GM23338 (cell line): ENCODE data around the gene L1CAM. TPM values are rescaled to one million over a fixed set of nuclear protein-coding genes. Genes with fewer than 3 reads are reported as not detected.

Source experiments
- ATAC-seq: fragments of 200-7000 bp; cut with Tn5 transposase; 3 replicates; pipeline ENCODE4 v1.9.1; 2020
- DNase-seq: peaks from one replicate; pipeline ENCODE4 v3.0.0-alpha.2; 2015; ENCODE audit warnings: low spot score
- H2AFZ ChIP-seq: fragments of 200-600 bp; sonication (generic); 2 replicates; pipeline ENCODE4 v1.8.0; 2016; ENCODE audit warnings: antibody characterized with exemption, mild to moderate bottlenecking, moderate library complexity
- H3F3A ChIP-seq: fragments of 200-600 bp; sonication (generic); replicated peaks from 2 replicates; pipeline ENCODE4 v1.8.0; 2017; ENCODE audit warnings: antibody characterized with exemption, mixed run types, low read depth
- H3K27ac ChIP-seq: fragments of 200-600 bp; sonication (generic); 2 replicates; pipeline ENCODE4 v1.6.1; 2016; ENCODE audit warnings: low read depth
- H3K27me3 ChIP-seq: fragments of 200-600 bp; sonication (generic); 2 replicates; pipeline ENCODE4 v1.8.0; 2016; ENCODE audit warnings: mild to moderate bottlenecking, mixed run types, moderate library complexity; ENCODE audit not compliant: insufficient read depth
- H3K36me3 ChIP-seq: fragments of 200-600 bp; sonication (generic); 2 replicates; pipeline ENCODE4 v1.8.0; 2016; ENCODE audit warnings: mild to moderate bottlenecking; ENCODE audit not compliant: insufficient read depth
- H3K4me1 ChIP-seq: fragments of 200-600 bp; sonication (generic); 2 replicates; pipeline ENCODE4 v1.8.0; 2016; ENCODE audit warnings: mild to moderate bottlenecking, moderate library complexity; ENCODE audit not compliant: insufficient read depth
- H3K4me2 ChIP-seq: fragments of 200-600 bp; sonication (generic); 2 replicates; pipeline ENCODE4 v1.7.1; 2017; ENCODE audit warnings: mixed run types
- H3K4me3 ChIP-seq: fragments of 200-600 bp; sonication (generic); 2 replicates; pipeline ENCODE4 v1.6.1; 2016; ENCODE audit warnings: mixed run types
- H3K79me2 ChIP-seq: fragments of 200-600 bp; sonication (generic); replicated peaks from 2 replicates; pipeline ENCODE4 v1.8.0; 2017; ENCODE audit warnings: mild to moderate bottlenecking; ENCODE audit not compliant: insufficient read depth
- H3K9me2 ChIP-seq: fragments of 200-600 bp; sonication (generic); 2 replicates; pipeline ENCODE4 v1.8.0; 2017; ENCODE audit not compliant: insufficient read depth
- H4K20me1 ChIP-seq: fragments of 200-600 bp; sonication (generic); replicated peaks from 2 replicates; pipeline ENCODE4 v1.8.0; 2017; ENCODE audit warnings: mild to moderate bottlenecking; ENCODE audit not compliant: insufficient read depth
- H3K27ac Mint-ChIP-seq: 2 replicates; pipeline ENCODE4 v1.8.0; 2020; ENCODE audit warnings: inconsistent platforms, mild to moderate bottlenecking, moderate library complexity, mixed read lengths
- H3K27me3 Mint-ChIP-seq: 3 replicates; pipeline ENCODE4 v1.8.0; 2022; ENCODE audit warnings: low read depth, mild to moderate bottlenecking, moderate library complexity, mixed read lengths, inconsistent platforms; ENCODE audit not compliant: insufficient read depth, poor library complexity
- H3K36me3 Mint-ChIP-seq: 3 replicates; pipeline ENCODE4 v1.8.0; 2021; ENCODE audit warnings: low read depth, mild to moderate bottlenecking, inconsistent platforms, moderate library complexity, mixed read lengths
- H3K4me1 Mint-ChIP-seq: 3 replicates; pipeline ENCODE4 v1.8.0; 2020; ENCODE audit warnings: mild to moderate bottlenecking, inconsistent platforms, mixed read lengths
- H3K4me3 Mint-ChIP-seq: 3 replicates; pipeline ENCODE4 v1.8.0; 2021; ENCODE audit warnings: moderate library complexity, mild to moderate bottlenecking, inconsistent platforms, mixed read lengths
- H3K9me3 Mint-ChIP-seq: 3 replicates; pipeline ENCODE4 v1.8.0; 2020; ENCODE audit warnings: moderate library complexity, mild to moderate bottlenecking, inconsistent platforms, mixed read lengths
- EZH2 ChIP-seq: fragments of 200-600 bp; sonication (generic); IDR thresholded peaks from one replicate; pipeline ENCODE4 v1.8.0; 2017; ENCODE audit warnings: antibody characterized with exemption, mild to moderate bottlenecking, low read depth; ENCODE audit not compliant: unreplicated experiment
- EZH2phosphoT487 ChIP-seq: fragments of 200-600 bp; sonication (generic); IDR thresholded peaks from one replicate; pipeline ENCODE4 v1.8.1; 2018; ENCODE audit warnings: antibody characterized with exemption; ENCODE audit not compliant: unreplicated experiment
- JUNB ChIP-seq: IDR thresholded peaks from one replicate; pipeline ENCODE4 v1.6.1; 2016; ENCODE audit warnings: antibody characterized with exemption; ENCODE audit not compliant: unreplicated experiment
- NANOG ChIP-seq: IDR thresholded peaks from 2 replicates; pipeline ENCODE4 v1.6.1; 2016; ENCODE audit warnings: antibody characterized with exemption, borderline replicate concordance
- POLR2AphosphoS5 ChIP-seq: IDR thresholded peaks from 2 replicates; pipeline ENCODE4 v1.6.1; 2016; ENCODE audit warnings: antibody characterized with exemption, low read depth
- ZNF114 ChIP-seq: fragments of 250-450 bp; sonication (Bioruptor Pico); IDR thresholded peaks from 2 replicates; pipeline ENCODE4 v1.5.0; 2020; ENCODE audit warnings: mild to moderate bottlenecking, moderate library complexity
- ZNF331 ChIP-seq: fragments of 250-450 bp; sonication (Bioruptor Pico); IDR thresholded peaks from 2 replicates; pipeline ENCODE4 v1.5.0; 2020; ENCODE audit warnings: low read depth, mild to moderate bottlenecking, moderate library complexity
- polyA plus RNA-seq: library from polyadenylated mRNA; unstranded; fragments of >200 nt; fragmentation: Nextera tagmentation; extraction: Ambion mirVana; gene quantifications from 2 replicates; pipeline ENCODE4 v1.2.1, GENCODE V29; 2016
- total RNA-seq: library from RNA; depleted of rRNA; stranded (reverse); fragments of >200 nt; shearing (Covaris generic); gene quantifications from 2 replicates; pipeline ENCODE4 v1.2.3, GENCODE V29; 2014
- TF ChIP-seq, protein P1 (sequence below), 2 experiments: fragments of 200-600 bp in 1 of 2; sonication (generic) in 1 of 2; conservative IDR thresholded peaks; 2 replicates each; pipeline versions ENCODE4 v1.5.1 to v1.6.1; 2016 to 2017; ENCODE audit warnings: antibody characterized with exemption in 2 of 2, low read depth in 2 of 2, mild to moderate bottlenecking in 2 of 2, moderate library complexity in 1 of 2
- TF ChIP-seq, protein P2 (sequence below): fragments of 250-450 bp; sonication (Bioruptor Pico); IDR thresholded peaks from 2 replicates; pipeline ENCODE4 v1.5.0; 2020; ENCODE audit warnings: mild to moderate bottlenecking, moderate library complexity
- TF ChIP-seq, protein P3 (sequence below): IDR thresholded peaks from one replicate; pipeline ENCODE4 v1.6.1; 2018; ENCODE audit warnings: antibody characterized with exemption; ENCODE audit not compliant: unreplicated experiment

The L1CAM gene
- total and polyA plus RNA-seq, 2 experiments from 2014 or later: 7.4 to 29.2 TPM

DNA sequence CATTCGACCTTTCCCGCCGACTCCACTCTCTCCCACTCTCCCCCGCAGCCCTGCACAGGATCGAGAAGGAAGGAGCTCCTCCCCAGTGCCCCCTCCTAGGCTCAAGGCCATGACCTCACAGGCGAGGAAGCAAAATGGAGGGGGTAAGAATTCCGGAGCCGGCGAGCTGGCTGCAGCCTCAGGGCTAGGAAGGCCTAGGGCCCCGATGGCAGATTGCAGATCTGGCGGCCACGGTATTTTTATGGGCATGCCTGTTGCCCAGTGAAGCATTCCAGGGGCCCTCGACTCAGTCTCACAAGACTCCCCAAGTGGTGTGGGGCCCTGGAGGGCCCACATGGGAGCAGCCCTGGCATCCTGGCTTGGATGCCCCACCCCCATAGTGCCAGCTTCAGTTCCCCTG lies 942 bp upstream of the L1CAM start (continued):
- TF ChIP-seq, protein P1, sequence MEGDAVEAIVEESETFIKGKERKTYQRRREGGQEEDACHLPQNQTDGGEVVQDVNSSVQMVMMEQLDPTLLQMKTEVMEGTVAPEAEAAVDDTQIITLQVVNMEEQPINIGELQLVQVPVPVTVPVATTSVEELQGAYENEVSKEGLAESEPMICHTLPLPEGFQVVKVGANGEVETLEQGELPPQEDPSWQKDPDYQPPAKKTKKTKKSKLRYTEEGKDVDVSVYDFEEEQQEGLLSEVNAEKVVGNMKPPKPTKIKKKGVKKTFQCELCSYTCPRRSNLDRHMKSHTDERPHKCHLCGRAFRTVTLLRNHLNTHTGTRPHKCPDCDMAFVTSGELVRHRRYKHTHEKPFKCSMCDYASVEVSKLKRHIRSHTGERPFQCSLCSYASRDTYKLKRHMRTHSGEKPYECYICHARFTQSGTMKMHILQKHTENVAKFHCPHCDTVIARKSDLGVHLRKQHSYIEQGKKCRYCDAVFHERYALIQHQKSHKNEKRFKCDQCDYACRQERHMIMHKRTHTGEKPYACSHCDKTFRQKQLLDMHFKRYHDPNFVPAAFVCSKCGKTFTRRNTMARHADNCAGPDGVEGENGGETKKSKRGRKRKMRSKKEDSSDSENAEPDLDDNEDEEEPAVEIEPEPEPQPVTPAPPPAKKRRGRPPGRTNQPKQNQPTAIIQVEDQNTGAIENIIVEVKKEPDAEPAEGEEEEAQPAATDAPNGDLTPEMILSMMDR (conservative IDR thresholded peaks at IDR 0.05; ENCODE audit: low read depth in 2 of 2): no peak

DNA sequence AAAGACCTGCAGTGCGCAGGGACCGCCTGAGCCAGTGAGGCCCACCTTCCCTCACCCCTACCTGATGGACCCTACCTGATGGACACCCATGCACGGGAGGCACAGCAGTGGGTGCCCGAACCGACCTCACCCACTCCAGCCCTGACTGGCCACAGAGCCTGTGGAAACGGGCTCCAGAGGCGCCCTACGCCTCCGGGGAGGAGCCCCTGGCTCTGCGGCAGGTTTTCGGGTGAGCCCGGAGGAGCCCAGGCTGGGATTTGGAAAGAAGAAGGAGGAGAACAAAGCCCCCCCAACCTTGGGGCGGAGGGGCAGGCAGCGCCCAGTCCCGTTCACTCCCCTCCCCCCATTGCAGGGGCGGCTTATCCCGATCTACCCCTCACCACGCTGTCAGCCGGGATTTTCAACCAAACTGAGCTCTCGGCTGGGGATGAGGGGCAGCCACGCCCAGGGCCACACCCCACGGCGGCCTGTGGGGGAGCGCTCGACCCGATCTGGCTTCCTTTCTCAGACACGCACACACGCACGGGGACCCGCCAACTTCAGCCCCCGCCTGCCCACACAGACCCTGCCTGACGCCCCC lies 675 bp downstream of the L1CAM start:
- Histone ChIP-seq H3K4me3 (peak overlapping the region; percentile 56), H3K27ac (no peak overlapping the region), H3K9me2 (no peaks in the 10 kb centered on the region), H3F3A (no peaks in the 10 kb centered on the region), H3K36me3 (no peaks in the 10 kb centered on the region), H3K79me2 (no peaks in the 10 kb centered on the region), H3K27me3 (no peaks in the 10 kb centered on the region; the same call in 1 of the 2 replicates), H3K4me1 (peaks cover 19% of the 10 kb centered on the region; the same call in 1 of the 2 replicates), H3K4me2 (peak overlapping the region; percentile 71), H2AFZ (no peak overlapping the region), H4K20me1 (no peaks in the 10 kb centered on the region)
- H3K9me3 Mint-ChIP-seq: no peaks in the 10 kb centered on the region; the same call in 2 of the 3 replicates
- DNase-seq (no peak), ATAC-seq (peak; percentile 3; the same call in 2 of the 3 replicates)
- TF ChIP-seq, protein P2, sequence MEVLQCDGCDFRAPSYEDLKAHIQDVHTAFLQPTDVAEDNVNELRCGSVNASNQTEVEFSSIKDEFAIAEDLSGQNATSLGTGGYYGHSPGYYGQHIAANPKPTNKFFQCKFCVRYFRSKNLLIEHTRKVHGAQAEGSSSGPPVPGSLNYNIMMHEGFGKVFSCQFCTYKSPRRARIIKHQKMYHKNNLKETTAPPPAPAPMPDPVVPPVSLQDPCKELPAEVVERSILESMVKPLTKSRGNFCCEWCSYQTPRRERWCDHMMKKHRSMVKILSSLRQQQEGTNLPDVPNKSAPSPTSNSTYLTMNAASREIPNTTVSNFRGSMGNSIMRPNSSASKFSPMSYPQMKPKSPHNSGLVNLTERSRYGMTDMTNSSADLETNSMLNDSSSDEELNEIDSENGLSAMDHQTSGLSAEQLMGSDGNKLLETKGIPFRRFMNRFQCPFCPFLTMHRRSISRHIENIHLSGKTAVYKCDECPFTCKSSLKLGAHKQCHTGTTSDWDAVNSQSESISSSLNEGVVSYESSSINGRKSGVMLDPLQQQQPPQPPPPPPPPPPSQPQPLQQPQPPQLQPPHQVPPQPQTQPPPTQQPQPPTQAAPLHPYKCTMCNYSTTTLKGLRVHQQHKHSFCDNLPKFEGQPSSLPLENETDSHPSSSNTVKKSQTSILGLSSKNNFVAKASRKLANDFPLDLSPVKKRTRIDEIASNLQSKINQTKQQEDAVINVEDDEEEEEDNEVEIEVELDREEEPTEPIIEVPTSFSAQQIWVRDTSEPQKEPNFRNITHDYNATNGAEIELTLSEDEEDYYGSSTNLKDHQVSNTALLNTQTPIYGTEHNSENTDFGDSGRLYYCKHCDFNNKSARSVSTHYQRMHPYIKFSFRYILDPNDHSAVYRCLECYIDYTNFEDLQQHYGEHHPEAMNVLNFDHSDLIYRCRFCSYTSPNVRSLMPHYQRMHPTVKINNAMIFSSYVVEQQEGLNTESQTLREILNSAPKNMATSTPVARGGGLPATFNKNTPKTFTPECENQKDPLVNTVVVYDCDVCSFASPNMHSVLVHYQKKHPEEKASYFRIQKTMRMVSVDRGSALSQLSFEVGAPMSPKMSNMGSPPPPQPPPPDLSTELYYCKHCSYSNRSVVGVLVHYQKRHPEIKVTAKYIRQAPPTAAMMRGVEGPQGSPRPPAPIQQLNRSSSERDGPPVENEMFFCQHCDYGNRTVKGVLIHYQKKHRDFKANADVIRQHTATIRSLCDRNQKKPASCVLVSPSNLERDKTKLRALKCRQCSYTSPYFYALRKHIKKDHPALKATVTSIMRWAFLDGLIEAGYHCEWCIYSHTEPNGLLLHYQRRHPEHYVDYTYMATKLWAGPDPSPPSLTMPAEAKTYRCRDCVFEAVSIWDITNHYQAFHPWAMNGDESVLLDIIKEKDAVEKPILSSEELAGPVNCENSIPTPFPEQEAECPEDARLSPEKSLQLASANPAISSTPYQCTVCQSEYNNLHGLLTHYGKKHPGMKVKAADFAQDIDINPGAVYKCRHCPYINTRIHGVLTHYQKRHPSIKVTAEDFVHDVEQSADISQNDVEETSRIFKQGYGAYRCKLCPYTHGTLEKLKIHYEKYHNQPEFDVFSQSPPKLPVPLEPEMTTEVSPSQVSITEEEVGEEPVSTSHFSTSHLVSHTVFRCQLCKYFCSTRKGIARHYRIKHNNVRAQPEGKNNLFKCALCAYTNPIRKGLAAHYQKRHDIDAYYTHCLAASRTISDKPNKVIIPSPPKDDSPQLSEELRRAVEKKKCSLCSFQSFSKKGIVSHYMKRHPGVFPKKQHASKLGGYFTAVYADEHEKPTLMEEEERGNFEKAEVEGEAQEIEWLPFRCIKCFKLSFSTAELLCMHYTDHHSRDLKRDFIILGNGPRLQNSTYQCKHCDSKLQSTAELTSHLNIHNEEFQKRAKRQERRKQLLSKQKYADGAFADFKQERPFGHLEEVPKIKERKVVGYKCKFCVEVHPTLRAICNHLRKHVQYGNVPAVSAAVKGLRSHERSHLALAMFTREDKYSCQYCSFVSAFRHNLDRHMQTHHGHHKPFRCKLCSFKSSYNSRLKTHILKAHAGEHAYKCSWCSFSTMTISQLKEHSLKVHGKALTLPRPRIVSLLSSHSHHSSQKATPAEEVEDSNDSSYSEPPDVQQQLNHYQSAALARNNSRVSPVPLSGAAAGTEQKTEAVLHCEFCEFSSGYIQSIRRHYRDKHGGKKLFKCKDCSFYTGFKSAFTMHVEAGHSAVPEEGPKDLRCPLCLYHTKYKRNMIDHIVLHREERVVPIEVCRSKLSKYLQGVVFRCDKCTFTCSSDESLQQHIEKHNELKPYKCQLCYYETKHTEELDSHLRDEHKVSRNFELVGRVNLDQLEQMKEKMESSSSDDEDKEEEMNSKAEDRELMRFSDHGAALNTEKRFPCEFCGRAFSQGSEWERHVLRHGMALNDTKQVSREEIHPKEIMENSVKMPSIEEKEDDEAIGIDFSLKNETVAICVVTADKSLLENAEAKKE (CRISPR knock-in tag): no peak
- TF ChIP-seq, protein P3, sequence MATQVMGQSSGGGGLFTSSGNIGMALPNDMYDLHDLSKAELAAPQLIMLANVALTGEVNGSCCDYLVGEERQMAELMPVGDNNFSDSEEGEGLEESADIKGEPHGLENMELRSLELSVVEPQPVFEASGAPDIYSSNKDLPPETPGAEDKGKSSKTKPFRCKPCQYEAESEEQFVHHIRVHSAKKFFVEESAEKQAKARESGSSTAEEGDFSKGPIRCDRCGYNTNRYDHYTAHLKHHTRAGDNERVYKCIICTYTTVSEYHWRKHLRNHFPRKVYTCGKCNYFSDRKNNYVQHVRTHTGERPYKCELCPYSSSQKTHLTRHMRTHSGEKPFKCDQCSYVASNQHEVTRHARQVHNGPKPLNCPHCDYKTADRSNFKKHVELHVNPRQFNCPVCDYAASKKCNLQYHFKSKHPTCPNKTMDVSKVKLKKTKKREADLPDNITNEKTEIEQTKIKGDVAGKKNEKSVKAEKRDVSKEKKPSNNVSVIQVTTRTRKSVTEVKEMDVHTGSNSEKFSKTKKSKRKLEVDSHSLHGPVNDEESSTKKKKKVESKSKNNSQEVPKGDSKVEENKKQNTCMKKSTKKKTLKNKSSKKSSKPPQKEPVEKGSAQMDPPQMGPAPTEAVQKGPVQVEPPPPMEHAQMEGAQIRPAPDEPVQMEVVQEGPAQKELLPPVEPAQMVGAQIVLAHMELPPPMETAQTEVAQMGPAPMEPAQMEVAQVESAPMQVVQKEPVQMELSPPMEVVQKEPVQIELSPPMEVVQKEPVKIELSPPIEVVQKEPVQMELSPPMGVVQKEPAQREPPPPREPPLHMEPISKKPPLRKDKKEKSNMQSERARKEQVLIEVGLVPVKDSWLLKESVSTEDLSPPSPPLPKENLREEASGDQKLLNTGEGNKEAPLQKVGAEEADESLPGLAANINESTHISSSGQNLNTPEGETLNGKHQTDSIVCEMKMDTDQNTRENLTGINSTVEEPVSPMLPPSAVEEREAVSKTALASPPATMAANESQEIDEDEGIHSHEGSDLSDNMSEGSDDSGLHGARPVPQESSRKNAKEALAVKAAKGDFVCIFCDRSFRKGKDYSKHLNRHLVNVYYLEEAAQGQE: no peak
- TF ChIP-seq EZH2 (no peak), JUNB (no peak), POLR2AphosphoS5 (no peak), EZH2phosphoT487 (no peak), NANOG (no peak), ZNF331 (CRISPR knock-in tag) (no peak), ZNF114 (CRISPR knock-in tag) (no peak)
- TF ChIP-seq, protein P1 (conservative IDR thresholded peaks at IDR 0.05; ENCODE audit: low read depth in 2 of 2): no peak
- peak overlapping the region; percentile 70 for H3K4me3 Mint-ChIP-seq
- peaks cover 8% of the 10 kb centered on the region for H3K27me3 Mint-ChIP-seq
- H3K4me1 Mint-ChIP-seq: peaks cover 22% of the 10 kb centered on the region
- no peak overlapping the region for H3K27ac Mint-ChIP-seq
- H3K36me3 Mint-ChIP-seq: no peaks in the 10 kb centered on the region; the same call in 2 of the 3 replicates
